Jurkat, Clone E6-1 (cell line): ENCODE data around the gene DGKB.

ENCODE experiments used
- DNase-seq: peaks from one replicate; pipeline ENCODE4 v3.0.0-alpha.2; 2011; ENCODE audit warnings: low read depth, low spot score
- H3K4me3 ChIP-seq: 2 replicates; pipeline ENCODE4 v1.5.1; 2011; ENCODE audit warnings: mild to moderate bottlenecking, low read length, control low read depth, moderate library complexity

Gene DGKB

DNA sequence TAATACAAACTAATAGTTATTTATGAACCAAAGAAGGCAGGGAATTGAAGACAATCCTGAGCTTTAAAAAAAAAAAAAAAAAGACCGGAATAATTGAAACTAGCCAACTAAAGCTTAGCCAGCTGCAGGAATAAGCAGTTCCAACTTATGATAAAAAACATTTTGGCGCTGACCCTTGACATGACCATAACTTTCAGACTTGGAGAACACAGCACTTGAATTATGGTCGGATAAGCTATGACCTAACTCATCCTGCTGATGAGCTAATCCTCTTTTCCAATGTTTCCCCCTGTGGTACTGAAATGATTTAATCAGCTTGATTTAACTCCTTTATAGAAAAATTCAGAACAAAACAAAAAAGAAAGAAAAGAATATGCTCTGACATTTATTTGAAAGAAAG, 181.8 kb downstream of the DGKB start:
- DNase-seq = no peak
- no peak overlapping the region for H3K4me3 ChIP-seq

GRCh38 chr7:14717816-14718215, 184.7 kb downstream of the DGKB start:
- DNase-seq = no peak
- no peak overlapping the region for H3K4me3 ChIP-seq

DNA sequence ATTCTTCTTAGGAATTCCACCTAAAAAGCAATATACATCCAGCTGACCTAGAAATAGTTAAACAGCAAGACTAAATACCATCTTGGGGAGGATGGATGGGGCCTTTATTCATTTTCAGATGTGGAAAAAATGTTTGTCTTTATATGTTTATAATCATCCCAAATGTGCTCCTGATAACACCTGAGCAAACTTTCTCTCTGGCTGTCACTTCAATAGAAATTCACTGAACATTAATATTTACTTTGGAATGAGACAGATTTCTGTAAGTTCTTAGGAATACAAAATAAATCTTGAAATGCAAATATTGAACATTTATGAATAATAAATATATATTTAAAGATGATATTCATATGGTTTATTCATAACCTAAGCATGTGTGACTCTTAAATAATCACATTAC, 185.4 kb downstream of the DGKB start:
- no peak overlapping the region for H3K4me3 ChIP-seq
- no peak for DNase-seq

DNA sequence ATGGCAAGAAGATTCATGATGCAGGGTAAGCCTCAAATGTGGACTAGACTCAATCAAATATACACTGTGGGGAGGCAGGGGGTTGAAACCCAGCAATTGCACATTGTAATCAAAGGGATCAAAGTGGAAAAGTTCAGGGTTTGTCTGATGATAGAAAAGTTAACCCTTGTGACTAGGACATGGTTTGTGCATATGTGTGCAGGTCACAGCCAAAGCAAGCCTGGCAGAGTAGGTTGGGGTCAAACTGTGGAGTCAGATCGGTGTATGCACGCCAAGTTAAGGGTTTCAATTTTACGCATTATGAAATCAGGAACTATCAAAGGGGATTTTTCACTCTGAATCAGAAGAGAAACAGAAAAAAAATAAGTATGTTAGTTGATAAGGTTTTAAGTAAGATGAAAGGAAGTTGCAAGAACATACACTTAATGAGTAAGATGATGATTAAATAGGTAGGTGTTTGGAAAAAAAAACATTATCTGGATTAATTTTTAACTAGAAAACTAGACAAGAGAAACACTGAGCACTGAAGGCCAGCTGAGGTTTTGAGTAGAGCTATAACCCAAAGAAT, 188.3 kb downstream of the DGKB start:
- no peak for DNase-seq
- H3K4me3 ChIP-seq = no peak overlapping the region

- no peak overlapping the region for H3K4me3 ChIP-seq
- DNase-seq = no peak
Observed at GRCh38 chr7:14698239-14698638, 204.3 kb downstream of the DGKB start.

- no peak overlapping the region for H3K4me3 ChIP-seq
- no peak for DNase-seq
Observed at GRCh38 chr7:14697684-14698083, 204.9 kb downstream of the DGKB start.

- peak; percentile 33 for DNase-seq
- H3K4me3 ChIP-seq = no peak overlapping the region
Observed at GRCh38 chr7:14691597-14692203, 210.9 kb downstream of the DGKB start.

- DNase-seq = no peak
- H3K4me3 ChIP-seq = no peak overlapping the region
Observed at GRCh38 chr7:14691034-14691433, 211.5 kb downstream of the DGKB start.

GRCh38 chr7:14690486-14690885, 212.1 kb downstream of the DGKB start:
- no peak for DNase-seq
- H3K4me3 ChIP-seq = no peak overlapping the region

DNA sequence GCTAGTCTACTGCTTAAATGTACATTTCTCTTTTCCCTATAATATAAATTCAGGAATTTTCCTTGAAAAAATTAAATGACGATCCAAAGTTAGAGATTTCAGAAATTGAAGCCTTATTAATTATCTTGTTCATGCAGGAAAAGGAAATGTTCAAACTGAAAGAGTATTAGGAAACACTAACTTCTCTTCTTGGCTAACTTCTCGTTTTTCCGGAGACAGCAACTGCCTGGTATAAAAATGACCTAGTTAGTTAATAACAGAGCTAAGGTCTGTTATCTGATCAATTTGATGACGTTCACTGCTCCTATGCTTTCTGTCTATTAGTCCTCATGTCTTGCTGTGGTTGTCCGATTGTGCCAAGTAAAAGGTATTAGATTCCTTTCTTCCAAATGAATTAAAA, 212.5 kb downstream of the DGKB start:
- H3K4me3 ChIP-seq = no peak overlapping the region
- no peak for DNase-seq

- H3K4me3 ChIP-seq = no peak overlapping the region
- no peak for DNase-seq
Observed at GRCh38 chr7:14688208-14688607, 214.3 kb downstream of the DGKB start.

DNA sequence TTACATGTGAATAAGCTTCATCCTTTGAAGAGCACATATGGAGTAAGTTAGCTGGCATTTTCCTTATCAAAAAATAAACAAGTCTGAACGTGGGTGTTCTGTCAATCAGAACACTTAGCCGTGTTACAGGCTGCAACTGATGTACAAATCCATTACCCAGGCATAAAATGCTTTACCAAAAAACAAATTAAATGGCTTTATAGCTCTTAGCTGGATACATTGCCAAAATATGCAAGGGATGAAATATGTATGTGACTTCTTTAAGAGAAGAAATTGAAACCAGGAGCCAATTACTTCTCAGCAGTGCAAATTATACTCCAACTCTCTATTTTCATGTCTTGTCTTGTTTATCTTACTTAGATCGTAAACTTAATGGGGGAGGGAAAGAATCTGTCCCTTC, 214.8 kb downstream of the DGKB start:
- no peak for DNase-seq

GRCh38 chr7:14687241-14687640, 215.3 kb downstream of the DGKB start:
- H3K4me3 ChIP-seq = no peak overlapping the region

More for the DNA sequence above, 214.8 kb downstream of the DGKB start:
- no peak overlapping the region for H3K4me3 ChIP-seq

DNA sequence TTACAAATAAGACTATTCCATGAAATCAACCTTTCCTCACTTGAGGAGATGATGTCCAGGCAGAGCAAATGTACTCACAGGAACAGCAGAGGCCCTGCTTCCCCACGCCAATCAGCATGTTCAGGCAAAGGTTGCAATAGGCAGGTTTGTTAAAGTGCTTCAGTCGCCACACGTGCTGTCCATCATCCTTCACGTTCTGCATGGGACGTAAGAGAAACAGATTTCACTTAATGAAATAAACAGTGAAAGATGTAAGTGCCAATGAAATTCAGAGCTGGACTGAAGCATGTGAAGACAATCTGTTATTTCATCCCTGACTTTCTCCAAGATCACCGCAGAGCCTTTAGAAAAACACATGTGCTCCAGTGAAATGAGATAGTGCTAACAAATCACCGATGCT, 217.4 kb downstream of the DGKB start:
- no peak overlapping the region for H3K4me3 ChIP-seq
- no peak for DNase-seq

More at GRCh38 chr7:14687241-14687640, 215.3 kb downstream of the DGKB start:
- no peak for DNase-seq

DNA sequence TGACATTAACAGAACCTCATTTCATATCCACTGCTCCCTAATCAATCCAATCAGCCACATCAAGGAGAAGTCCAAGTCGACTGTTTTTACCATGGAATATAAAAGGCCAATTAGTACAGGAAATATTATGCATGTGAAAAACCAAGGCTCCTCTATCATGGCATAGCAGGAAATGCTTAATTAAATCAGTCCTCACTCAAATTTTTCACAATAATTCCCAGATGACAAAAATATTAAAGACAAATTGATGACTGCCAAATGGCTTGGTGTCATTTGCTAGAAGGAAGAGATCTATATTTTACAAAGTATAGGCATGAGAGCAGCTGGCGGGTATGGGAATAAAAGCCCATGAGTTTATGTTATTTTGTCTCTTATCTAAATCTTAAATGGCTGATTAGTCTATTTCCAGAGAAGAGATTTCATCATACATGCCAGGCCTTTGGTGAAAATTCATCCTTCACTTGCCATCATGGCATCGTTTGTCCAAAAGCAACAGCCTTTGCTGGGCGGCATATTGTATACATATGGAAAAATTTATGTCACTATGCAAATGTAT, 219.6 kb downstream of the DGKB start:
- no peak overlapping the region for H3K4me3 ChIP-seq
- DNase-seq = no peak

DNA sequence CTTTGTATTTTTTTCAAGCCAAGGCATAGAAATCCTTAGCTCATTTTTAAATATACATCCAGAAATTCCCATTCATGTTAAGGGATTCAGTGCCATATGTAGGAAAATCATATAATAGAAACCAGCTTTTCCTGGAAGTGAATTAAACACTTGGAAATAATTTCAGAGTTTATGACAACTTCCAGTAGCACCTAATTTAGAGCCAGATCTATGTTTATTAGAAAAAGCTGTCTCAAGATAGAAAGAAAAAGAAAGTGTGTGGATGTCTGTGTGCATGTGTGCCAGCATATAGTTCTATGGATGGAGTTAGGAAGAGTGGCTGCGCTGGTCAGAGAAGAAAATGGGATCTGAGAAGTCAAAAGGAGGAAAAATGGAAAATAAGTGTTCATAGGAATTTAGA, 225.7 kb downstream of the DGKB start:
- no peak overlapping the region for H3K4me3 ChIP-seq
- no peak for DNase-seq

DNA sequence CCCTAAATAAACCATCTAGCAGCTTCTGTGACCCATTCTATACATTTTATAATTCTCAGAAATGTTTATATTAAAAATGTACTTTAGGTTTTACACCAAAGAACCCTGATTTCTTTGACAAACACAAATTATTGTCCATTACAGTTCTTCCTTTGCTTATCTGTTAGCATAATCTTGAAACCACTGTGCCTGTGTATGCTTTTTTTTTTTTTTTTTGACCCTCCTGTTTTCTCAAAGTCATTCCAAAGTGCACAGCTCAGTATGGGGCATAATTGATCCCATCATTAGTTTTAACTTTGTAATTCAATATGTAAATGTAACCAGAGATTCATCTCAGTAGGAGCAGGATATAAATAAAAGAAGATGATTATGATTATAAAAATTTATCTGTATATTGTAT, 229.3 kb downstream of the DGKB start:
- no peak for DNase-seq
- no peak overlapping the region for H3K4me3 ChIP-seq

DNA sequence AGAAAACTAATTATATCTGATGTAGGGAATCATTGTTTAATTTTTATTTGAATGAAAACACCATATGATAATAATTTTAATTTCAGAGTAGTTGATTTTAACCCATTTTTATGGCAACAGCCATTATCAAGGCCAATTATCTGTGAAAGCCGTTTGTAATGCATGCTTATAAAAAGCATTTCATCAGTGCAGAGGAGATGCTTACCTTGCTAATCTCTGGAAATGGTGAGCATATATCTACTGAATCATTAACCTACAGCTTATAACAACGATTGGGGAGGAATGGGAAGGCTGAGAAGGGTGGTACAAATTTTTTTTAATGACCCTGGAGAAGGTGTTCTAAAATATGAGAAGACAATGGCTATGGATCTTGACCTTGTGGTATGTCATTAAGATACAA, 235.6 kb downstream of the DGKB start:
- H3K4me3 ChIP-seq = no peak overlapping the region
- no peak for DNase-seq

DNA sequence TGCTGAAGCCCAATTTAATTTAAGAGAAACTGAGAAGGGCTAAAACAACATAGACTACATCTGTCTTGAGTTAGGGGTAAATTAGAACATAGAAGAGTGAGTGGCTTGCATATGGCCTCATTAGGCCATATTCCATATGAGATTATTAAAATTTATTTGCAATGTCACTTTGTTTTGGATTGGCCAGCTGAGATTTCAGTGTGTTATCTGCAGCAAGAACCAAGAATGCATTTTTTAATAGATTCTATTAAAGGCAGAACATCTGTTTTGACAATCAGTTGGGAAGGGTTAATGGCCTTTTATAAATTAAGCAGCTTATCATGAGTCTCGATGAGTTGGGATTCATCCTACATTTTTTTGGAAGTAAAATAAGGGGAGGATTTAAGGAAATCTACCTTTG, 236.2 kb downstream of the DGKB start:
- H3K4me3 ChIP-seq = no peak overlapping the region

GRCh38 chr7:14639801-14640200, 262.8 kb downstream of the DGKB start:
- H3K4me3 ChIP-seq = no peak overlapping the region
- DNase-seq = no peak

More for the DNA sequence above, 236.2 kb downstream of the DGKB start:
- no peak for DNase-seq

GRCh38 chr7:14639329-14639728, 263.2 kb downstream of the DGKB start:
- H3K4me3 ChIP-seq = no peak overlapping the region
- no peak for DNase-seq
